Kidney (tissue), 14 donors: ENCODE data around the gene LSM7. TPM values are rescaled to one million over a fixed set of nuclear protein-coding genes. Genes with fewer than 3 reads are reported as not detected.

Experiments
- DNase-seq, 5 donors: peaks; one replicate each; pipeline ENCODE4 v3.0.0-alpha.2; 2013 to 2020
- FAIRE-seq: peaks from 2 replicates; lab custom pipeline; 2012; peaks lifted over from hg19 to GRCh38; lab: Jason Lieb, UNC
- H3K27ac ChIP-seq, 2 donors: one replicate each; pipeline ENCODE4 v1.7.0; 2013; ENCODE audit warnings: low read depth in 2 of 2, low read length in 2 of 2, inconsistent platforms in 1 of 2
- H3K27me3 ChIP-seq: one replicate; pipeline ENCODE4 v1.7.1; 2013; ENCODE audit warnings: low read length, inconsistent platforms; ENCODE audit not compliant: control insufficient read depth, insufficient read depth
- H3K36me3 ChIP-seq, 3 donors: one replicate each; pipeline versions ENCODE4 v1.7.0 to v1.7.1; 2013; ENCODE audit warnings: low read length in 3 of 3, control low read depth in 1 of 3, inconsistent platforms in 1 of 3; ENCODE audit not compliant: insufficient read depth in 3 of 3, control insufficient read depth in 2 of 3
- H3K4me1 ChIP-seq, 3 donors: one replicate each; pipeline versions ENCODE4 v1.7.0 to v1.7.1; 2013; ENCODE audit warnings: low read length in 3 of 3, inconsistent platforms in 1 of 3, low read depth in 1 of 3; ENCODE audit not compliant: control insufficient read depth in 2 of 3, insufficient read depth in 2 of 3
- H3K4me3 ChIP-seq, 3 donors: one replicate each; pipeline versions ENCODE4 v1.7.0 to v1.8.1; 2013; ENCODE audit warnings: low read length in 3 of 3, control low read depth in 1 of 3, inconsistent platforms in 1 of 3
- H3K9ac ChIP-seq, 3 donors: one replicate each; pipeline versions ENCODE4 v1.7.0 to v1.7.1; 2013; ENCODE audit warnings: low read length in 3 of 3, control low read depth in 1 of 3, inconsistent platforms in 1 of 3
- H3K9me3 ChIP-seq, 3 donors: one replicate each; pipeline versions ENCODE4 v1.7.0 to v1.7.1; 2013; ENCODE audit warnings: low read length in 3 of 3, control low read depth in 1 of 3, inconsistent platforms in 1 of 3; ENCODE audit not compliant: control insufficient read depth in 2 of 3, insufficient read depth in 1 of 3
- CTCF ChIP-seq: IDR thresholded peaks from 3 replicates; pipeline ENCODE4 v1.5.1; 2012; ENCODE audit warnings: mild to moderate bottlenecking, moderate library complexity, borderline replicate concordance; ENCODE audit not compliant: insufficient read depth; ENCODE audit errors: extremely low read depth
- intact Hi-C: fragments of 100-400 bp; cut with DNase I; formaldehyde crosslinking; loops from one replicate; pipeline ENCODE4 v1.11.1; 2022
- polyA plus RNA-seq: library from polyadenylated mRNA; stranded (reverse); fragments of 350-450 nt; fragmentation: Illumina TruSeq; extraction: RNeasy Lipid Tissue Mini Kit (QIAGEN cat#74804); gene quantifications from one replicate; pipeline ENCODE4 v1.2.3, GENCODE V29; 2014; ENCODE audit warnings: low read depth, low replicate concordance; ENCODE audit not compliant: insufficient read depth
- total RNA-seq: library from RNA; stranded (reverse); fragmentation: NEBNext Ultra II Directional; extraction: Animal tissue kit (Norgen Biotek cat#: 25700); gene quantifications from one replicate; pipeline ENCODE4 v1.2.1, GENCODE V29; 2021
- donor health status: control.
- donor health status: control.
- donor health status: control.
- donor health status: control.
- donor health status: control.
- donor health status: DM: yes; HTN: yes; CAD: no.
- donor health status: Normal renal cell carcinoma (clear cell type).

Gene LSM7
- total and polyA plus RNA-seq, 2 donors from 2014 or later: 54.0 to 160 TPM

GRCh38 chr19:2329501-2329916, 1.1 kb upstream of the LSM7 start:
- intact Hi-C loops: no loop called here
- Histone ChIP-seq H3K9ac (peak overlapping the region in 2 of 3 donors; percentile 6 to 78), H3K27me3 (no peaks in the 10 kb centered on the region), H3K27ac (no peak overlapping the region), H3K4me3 (peak overlapping the region; percentile 46 to 97 (median 87)), H3K9me3 (no peaks in the 10 kb centered on the region), H3K4me1 (peaks cover 0 to 44% (median 21%) of the 10 kb centered on the region in 3 donors), H3K36me3 (no peaks in the 10 kb centered on the region)
- no peak for TF ChIP-seq CTCF
- peak in 1 of 5 donors; percentile 57 for DNase-seq
- no peak for FAIRE-seq

- H3K27ac ChIP-seq: no peak overlapping the region
- intact Hi-C loops: no loop called here
- no peaks in the 10 kb centered on the region for H3K36me3 ChIP-seq
- H3K27me3 ChIP-seq: no peaks in the 10 kb centered on the region
- no peak for DNase-seq
- no peaks in the 10 kb centered on the region for H3K9me3 ChIP-seq
- peak overlapping the region; percentile 6 to 94 (median 78) for H3K9ac ChIP-seq
- FAIRE-seq: no peak
- H3K4me1 ChIP-seq: peaks cover 0 to 44% (median 21%) of the 10 kb centered on the region in 3 donors
- no peak for TF ChIP-seq CTCF
- peak overlapping the region; percentile 46 to 97 (median 87) for H3K4me3 ChIP-seq
Observed at GRCh38 chr19:2329149-2329478, 728 bp upstream of the LSM7 start.

GRCh38 chr19:2327773-2328400, 499 bp downstream of the LSM7 start:
- no peaks in the 10 kb centered on the region for H3K27me3 ChIP-seq
- no peaks in the 10 kb centered on the region for H3K9me3 ChIP-seq
- TF ChIP-seq CTCF: no peak
- peak overlapping the region; percentile 69 to 88 (median 78) for H3K9ac ChIP-seq
- intact Hi-C loops: no loop called here
- FAIRE-seq (no peak), DNase-seq (peak in 1 of 5 donors; percentile 61)
- H3K4me3 ChIP-seq: peak overlapping the region; percentile 87 to 97 (median 88)
- H3K27ac ChIP-seq: no peak overlapping the region
- H3K36me3 ChIP-seq: no peaks in the 10 kb centered on the region
- H3K4me1 ChIP-seq: peaks cover 0 to 33% (median 21%) of the 10 kb centered on the region in 3 donors
